Right lung (tissue), 5 donors: ENCODE results near the gene PRPF38A. TPM values are rescaled to one million over a fixed set of nuclear protein-coding genes. Genes with fewer than 3 reads are reported as not detected.

Source experiments
- DNase-seq, 2 donors: peaks; one replicate each; pipeline ENCODE4 v3.0.0-alpha.2; 2013
- polyA plus RNA-seq, 5 donors: library from polyadenylated mRNA; unstranded; fragments of 120-200 nt; gene quantifications; one replicate each; pipeline versions ENCODE4 v1.2.1 to v1.2.3, GENCODE V29; 2013; ENCODE audit warnings: inconsistent platforms in 1 of 5, low replicate concordance in 1 of 5; ENCODE audit not compliant: insufficient read length in 5 of 5, insufficient read depth in 1 of 5

Gene PRPF38A
- polyA plus RNA-seq, 5 donors, result 65.9 to 86.6 (median 81.2) TPM

GRCh38 chr1:52386458-52386857, 17.9 kb upstream of the PRPF38A start:
- DNase-seq, result no peak

GRCh38 chr1:52393174-52393573, 11.2 kb upstream of the PRPF38A start:
- no peak for DNase-seq

- no peak for DNase-seq
Observed at GRCh38 chr1:52399629-52400028, 4.8 kb upstream of the PRPF38A start.

GRCh38 chr1:52400131-52400530, 4.3 kb upstream of the PRPF38A start:
- DNase-seq, result no peak

GRCh38 chr1:52402860-52403240, 1.6 kb upstream of the PRPF38A start:
- no peak for DNase-seq

GRCh38 chr1:52403566-52404115, 761 bp upstream of the PRPF38A start:
- peak in 1 of 2 donors; percentile 7 for DNase-seq

GRCh38 chr1:52404975-52405338, 555 bp downstream of the PRPF38A start:
- DNase-seq, result no peak

GRCh38 chr1:52413410-52413989, 9.1 kb downstream of the PRPF38A start:
- DNase-seq, result no peak

- no peak for DNase-seq
Observed at GRCh38 chr1:52414942-52415341, 10.5 kb downstream of the PRPF38A start.

GRCh38 chr1:52416811-52417210, 12.4 kb downstream of the PRPF38A start:
- no peak for DNase-seq

- no peak for DNase-seq
Observed at GRCh38 chr1:52420713-52421112, 16.3 kb downstream of the PRPF38A start.

- DNase-seq, result no peak
Observed at GRCh38 chr1:52423055-52423454, 18.7 kb downstream of the PRPF38A start.

GRCh38 chr1:52423771-52424170, 19.4 kb downstream of the PRPF38A start:
- DNase-seq, result no peak

- no peak for DNase-seq
Observed at GRCh38 chr1:52424231-52424636, 19.8 kb downstream of the PRPF38A start.

- DNase-seq, result no peak
Observed at GRCh38 chr1:52424813-52425212, 20.4 kb downstream of the PRPF38A start.

GRCh38 chr1:52426371-52426770, 22.0 kb downstream of the PRPF38A start:
- no peak for DNase-seq

GRCh38 chr1:52427152-52427551, 22.8 kb downstream of the PRPF38A start:
- DNase-seq, result no peak

- DNase-seq, result no peak
Observed at GRCh38 chr1:52432807-52433206, 28.4 kb downstream of the PRPF38A start.

GRCh38 chr1:52435211-52435610, 30.8 kb downstream of the PRPF38A start:
- DNase-seq, result no peak

- DNase-seq, result no peak
Observed at GRCh38 chr1:52435650-52436049, 31.2 kb downstream of the PRPF38A start.

- no peak for DNase-seq
Observed at GRCh38 chr1:52436817-52437216, 32.4 kb downstream of the PRPF38A start.

GRCh38 chr1:52439976-52440375, 35.6 kb downstream of the PRPF38A start:
- DNase-seq, result no peak

- no peak for DNase-seq
Observed at GRCh38 chr1:52444463-52444862, 40.1 kb downstream of the PRPF38A start.

GRCh38 chr1:52454127-52454526, 49.7 kb downstream of the PRPF38A start:
- DNase-seq, result no peak
